HG03469 (cell line): ENCODE data around the gene ACACA.
"Not testable (repeated sequence)": the region's sequence is repeated elsewhere in the genome, so short reads cannot be mapped to it uniquely, and the experiment has no call there.

Experiments used
- ATAC-seq: cut with Tn5 transposase; IDR thresholded peaks from one replicate; pipeline ENCODE4 v1.9.1; 2021; ENCODE audit warnings: mild to moderate bottlenecking, moderate library complexity, moderate number of reproducible peaks; ENCODE audit not compliant: unreplicated experiment

ACACA gene

DNA sequence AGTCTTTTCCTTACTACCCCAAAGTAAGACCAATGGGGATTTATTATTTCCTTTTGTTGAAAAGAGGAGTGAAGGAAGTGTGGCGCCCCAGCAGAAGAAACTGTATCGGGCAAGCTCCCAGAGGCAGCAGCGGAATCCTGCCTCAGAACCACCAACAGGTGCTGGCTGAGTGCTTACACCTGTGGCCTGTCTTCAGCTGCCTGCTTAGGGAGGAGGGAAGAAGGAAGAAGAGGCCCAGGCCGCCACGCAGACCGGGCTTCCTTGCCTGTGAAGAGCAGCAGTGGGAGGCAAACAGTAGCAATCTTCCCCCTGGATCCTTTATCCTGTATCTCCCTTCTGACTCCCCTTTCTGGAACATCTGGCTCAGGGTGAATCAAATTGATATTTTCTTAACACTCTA, 323.2 kb downstream of the ACACA start:
- no peak for ATAC-seq

DNA sequence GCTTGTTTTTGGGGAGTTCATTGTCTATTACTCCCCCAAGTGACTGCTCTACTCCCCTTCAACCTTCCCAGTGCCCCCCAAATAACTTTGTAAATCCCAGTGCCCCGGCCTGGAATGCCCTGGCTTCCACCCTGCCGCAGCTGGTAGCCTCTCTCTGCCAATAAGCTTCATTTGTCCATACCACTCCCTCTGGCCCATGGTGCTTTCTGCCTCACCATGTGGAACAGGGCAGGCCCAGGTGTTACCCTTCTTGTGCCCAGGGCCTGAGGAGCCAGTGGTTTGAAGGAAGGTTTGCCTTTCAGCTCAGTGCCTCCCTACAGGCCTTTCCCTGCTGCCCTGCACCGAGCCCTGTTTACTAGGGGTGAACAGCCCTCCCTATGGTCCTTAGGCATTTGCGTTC, 323.7 kb downstream of the ACACA start:
- ATAC-seq = no peak

DNA sequence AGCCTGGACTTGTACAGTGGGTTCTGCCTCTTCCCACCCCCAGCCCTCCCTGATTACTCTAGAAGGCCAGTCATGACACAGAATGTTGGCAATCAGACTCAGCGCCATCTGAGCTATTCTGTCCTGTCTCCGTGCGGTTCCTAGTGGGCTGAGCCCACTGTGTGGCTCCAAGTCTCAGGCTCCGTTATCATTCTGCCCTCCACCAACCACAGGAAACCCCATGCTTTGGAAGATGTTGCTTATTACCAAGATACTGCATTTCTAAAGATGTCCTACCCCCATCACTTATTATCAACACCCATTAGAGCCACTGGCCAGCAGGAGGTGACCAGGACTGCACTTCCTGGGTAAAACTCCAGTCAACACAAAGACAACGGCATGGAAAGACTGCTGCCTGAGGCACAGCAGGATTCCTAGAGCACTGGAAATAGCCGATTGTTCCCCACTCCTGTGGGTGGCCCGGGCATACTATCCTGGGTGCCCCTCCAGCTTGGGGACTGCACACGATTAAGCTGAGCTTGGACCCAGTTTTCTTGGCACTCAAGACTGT, 324.2 kb downstream of the ACACA start:
- no peak for ATAC-seq

DNA sequence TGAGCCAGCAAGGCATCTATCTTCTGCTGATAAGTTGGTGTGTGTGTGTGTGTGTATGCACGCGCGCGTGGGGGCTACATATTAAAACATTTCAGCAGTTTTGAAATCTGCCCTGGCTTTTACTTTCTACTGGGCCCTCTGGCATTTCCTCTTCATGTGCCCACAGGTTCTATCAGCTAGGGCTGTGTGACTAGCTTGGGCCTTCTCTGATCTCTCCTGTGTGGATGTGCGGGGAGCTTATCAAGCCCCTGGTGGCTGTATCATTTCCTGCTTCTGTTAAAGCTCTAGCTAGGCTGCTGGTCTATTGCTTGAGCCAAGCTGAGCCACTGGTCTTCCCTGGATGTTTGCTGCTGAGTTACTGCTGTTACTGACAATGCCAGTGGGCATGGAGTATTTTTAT, 325.3 kb downstream of the ACACA start:
- ATAC-seq = no peak

DNA sequence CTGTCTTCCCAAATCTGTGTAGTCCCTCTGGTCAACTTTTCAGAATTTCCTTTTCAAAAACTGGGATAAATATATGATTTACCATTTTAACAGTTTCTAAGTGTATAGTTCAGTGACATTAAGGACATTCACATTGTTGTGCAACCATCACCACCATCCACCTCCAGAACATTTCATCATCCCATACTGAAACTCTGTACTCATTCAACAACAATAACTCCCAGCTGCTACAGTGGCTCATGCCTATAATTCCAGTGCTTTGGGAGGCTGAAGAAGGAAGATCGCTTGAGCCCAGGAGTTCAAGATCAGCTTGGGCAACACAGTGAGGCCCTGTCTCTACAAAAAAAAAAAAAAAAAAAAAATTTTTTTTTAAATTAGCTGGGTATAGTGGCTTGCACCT, 326.9 kb downstream of the ACACA start:
- ATAC-seq = no peak

DNA sequence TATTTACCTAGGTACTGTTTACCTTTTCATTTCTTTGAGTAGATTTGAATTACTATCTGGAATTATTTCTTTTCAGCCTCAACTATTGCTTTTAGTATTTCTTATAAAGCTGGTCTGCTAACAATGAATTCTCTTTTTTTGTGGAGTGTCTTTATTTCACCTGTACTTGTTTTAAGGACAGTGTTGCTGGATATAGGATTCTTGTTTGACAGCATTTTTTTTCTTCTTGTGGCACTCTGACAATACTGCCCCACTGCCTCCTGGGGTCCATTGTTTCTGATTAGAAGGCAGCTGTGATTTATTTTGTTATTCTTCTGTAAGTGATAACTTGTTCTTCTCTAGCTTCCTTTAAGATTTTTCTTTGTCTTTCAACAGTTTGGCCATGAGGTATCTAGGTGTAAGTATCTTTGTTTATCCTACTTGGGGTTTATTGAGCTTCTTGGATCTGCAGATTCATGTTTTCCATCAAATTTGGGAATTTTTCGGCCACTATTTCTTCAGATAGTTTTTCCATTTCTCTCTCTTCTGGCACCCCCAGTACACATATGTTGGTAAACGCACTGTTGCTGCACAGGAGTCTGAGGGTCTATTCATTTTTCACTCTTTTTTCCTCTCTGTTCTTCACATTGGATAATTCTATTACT, 327.4 kb downstream of the ACACA start:
- no peak for ATAC-seq

DNA sequence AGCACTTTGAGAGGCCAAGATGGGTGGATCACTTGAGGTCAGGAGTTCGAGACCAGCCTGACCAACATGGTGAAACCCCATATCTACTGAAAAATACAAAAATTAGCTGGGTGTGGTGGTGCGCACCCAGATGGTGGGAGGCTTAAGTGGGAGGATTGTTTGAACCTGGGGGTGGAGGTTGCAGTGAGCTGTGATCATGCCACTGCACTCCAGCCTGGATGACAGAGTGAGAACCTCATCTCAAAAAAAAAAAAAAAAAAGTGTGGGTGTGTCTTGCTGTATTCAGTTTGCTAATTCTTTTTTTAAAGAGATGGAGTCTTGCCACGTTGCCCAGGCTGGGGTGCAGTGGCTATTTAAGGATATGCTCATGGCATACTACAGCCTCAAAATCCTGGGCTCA, 333.2 kb downstream of the ACACA start:
- ATAC-seq = not testable (repeated sequence)

DNA sequence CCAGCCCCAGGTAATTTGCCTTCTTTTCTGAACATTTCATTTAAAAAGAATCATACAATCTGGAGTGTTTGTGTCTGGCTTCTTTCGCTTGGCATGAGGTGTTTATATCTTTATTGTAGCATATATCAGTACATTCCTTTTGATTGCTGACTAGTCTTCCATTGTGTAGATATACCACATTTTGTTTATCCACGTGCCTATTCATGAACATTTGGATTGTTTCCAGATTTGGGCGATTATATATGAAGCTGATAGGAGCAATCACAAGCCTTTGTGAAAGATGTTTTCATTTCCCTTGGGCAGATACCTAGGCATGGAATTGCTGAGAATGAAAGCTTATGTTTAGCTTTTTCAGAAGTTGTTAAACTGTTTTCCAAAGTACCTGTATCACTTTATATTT, 337.5 kb downstream of the ACACA start:
- no peak for ATAC-seq

DNA sequence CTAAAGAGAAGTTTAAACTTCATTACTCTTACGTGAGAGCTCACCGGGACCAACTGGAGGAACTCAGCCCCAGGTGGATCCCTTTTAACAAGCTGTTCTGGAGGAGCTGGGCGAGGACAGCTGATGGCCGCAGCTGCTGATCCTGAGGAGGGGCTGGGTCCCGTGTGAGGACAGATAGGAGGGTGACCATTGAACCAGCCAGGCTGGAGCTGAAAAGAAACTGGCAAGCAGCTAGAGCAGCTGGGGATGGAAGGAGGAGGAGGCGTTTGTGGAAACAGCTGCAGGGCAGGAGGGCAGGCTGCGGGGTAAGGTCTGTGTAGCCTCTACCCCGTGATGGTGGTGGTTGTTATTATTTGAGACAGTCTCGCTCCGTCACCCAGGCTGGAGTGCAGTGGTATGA, 338.4 kb downstream of the ACACA start:
- no peak for ATAC-seq

DNA sequence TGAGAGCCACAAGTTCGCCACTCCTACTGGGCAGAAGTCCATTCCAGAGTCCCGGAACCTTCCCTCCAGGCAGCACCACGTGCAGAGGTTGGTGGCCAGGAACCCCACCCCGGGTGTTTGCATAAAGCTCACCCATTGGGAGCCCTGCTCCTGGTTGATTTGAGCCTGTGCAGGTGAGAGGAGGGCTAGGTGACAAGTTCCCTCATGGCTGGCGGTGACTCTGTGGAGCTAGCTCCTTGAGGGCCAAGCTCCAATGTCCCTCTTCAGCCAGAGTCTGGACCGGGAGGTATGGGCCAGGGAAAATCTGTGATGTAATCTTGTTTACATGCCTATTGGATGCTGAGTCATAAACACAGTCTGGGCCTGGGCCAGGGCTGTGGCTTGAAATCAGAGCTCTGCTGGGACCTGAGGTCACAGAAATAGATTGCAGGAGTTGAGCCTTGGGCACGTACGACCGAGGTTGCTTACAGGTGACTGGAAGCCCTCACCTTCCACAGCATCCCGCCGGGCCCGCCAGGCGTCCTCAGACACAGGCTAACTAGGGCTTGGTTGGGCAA, 339.0 kb downstream of the ACACA start:
- no peak for ATAC-seq

DNA sequence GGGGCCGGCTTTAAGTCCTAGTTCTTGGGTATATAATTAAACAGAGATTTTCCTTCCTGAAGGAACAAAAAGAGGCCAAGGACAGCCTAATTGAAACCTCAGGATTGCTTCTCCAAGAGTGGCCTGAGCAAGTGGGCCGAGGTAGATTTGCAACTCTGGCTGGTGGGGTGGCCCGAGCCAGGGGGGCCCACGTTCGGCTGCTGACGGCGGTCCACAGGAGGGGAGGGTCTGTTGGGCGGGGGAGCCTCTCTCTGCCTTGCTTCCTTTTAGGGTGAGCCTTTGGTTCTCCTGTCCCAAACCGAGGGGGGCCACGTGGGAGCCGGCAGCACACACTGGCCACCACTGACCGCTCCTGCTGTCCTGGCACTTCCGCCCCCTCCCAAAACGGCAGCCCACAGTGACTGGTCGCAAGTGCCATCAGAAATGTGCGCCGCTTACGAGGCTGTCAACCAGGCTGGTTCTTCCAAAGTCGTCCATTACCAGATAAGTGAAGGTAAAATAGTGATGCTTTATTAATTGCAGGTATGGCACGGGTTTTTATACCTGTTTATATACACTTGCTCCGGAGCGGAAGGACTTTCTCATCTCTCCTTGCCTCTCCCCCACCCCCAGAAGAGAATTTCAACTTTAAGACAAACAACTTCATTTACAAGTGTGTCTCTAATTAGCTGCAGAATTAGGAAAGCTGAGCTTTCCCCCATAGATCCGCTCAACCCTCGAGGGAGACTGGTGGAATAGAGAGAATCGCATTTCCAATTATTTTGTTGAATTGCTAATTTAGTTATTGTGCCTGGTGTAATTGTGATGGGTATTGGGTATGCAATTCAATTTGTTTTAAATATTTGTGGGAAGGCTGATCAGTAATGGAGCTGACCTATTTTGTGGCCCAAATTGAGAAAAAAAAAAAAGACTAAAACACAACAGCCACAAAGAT, 340.0 kb downstream of the ACACA start:
- no peak for ATAC-seq

DNA sequence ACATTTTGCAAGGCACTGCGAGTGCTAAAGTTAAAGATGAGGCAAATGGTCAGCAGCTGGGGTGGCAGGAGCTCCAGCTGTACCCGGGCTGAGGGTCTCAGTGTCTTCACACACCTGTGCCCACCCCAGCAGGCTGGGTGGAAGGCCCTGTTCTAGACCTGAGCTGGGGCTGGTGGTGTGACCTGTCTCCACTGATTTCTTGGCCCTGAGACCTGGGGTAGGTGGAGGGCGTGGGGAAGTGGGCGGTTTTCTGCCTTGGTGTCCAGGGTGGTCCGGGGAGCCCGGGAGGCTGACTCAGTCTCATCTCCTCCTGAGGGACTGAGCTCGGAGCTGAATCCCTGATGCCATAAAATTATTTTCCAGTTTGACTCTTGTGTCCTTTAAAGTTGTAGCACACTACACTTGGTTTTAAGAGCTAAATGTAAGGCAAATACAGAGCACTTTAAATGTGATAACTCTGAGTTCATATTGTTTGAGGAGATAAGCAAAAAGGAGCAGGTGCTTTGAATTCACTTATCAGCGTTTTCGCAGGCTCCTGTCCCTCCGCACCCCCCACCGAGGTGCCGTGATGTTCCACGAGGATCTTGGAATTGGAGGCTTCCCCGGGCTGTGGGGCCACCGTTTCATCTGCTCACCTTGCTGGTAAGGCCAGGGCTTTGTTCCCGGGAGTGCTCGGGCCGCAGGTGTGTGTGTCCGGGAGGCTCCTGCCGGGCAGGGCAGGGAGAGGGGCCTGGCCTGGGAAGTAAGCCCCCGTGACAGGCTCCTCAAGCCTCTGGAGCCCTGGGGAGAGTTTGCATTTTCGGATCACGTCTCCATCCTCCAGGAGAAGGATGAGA, 340.9 kb downstream of the ACACA start:
- ATAC-seq = no peak

DNA sequence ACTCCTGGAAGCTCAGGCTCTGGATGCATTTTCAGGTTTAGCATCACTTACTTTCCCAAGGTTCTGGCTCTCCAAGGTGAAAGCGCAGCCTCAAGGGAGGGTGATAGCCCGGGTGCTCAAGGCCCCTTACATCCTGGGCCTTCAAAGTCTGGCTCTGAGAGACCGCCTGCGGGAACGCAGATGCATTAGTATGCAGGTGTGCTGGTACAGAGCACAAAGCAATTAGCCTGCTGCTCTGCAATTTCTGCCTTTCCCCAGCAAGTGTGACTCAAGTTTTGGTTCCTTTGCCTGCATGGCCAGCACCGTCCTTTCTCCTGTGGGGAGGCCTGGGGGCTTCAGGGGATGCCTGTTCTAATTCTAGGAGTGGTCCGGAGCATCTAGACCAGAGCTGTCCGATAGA, 341.7 kb downstream of the ACACA start:
- ATAC-seq = no peak

DNA sequence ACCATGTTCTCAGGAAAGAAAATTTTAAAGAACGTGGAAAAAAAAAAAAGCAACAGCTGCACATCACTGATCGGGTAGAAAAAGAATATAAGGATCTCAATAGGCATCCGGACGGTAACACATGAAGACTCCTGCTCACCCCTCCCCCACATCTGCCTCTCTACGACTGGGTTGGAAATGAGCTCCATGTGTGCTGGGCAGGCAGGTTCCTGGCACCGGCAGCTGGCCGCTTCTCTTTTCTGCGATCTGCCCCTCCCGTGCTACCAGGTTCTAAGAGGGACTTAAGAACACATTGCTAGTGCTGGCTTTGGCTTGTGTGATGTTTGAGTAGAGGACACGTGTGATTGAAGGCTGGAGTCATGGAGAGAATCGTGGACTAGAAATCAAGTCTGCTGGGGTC, 342.4 kb downstream of the ACACA start:
- no peak for ATAC-seq

DNA sequence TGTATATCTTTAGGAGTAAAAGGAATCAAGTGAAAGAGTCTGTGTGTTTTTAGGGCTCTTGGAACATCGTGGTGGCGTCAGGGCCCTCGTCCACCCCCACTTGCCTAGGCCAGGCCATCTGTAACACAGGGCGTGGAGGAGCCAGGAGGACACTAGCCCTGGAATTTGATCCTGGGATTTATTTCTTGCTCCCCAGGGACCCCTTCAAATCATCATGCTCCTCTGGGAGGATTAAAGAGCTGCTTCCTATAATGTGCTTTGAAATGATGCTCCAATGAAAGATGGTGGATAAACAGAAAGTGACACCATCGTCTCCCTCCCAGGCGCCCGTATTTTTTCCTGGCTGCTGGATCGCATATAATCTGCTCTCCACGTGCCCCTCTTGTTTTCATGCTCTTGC, 344.6 kb downstream of the ACACA start:
- ATAC-seq = no peak

DNA sequence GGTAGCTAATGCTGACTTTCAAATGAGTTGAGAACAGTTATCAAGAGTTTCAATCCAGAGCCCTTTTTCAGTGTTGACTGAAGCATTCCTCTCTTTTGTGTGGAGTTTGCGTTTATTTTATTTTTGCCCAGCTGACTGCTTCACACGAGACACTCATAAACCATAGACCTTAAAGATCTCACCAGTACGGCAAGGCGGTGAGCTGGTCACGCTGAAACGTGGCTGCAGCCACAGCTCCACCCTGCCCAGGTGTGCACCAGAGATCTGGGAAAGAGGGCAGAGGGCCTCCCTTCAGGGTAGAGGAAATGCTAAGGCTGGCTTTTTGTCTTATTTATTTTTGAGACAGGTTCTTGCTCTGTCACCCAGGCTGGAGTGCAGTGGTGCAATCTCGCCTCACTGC, 345.7 kb downstream of the ACACA start:
- ATAC-seq = no peak

DNA sequence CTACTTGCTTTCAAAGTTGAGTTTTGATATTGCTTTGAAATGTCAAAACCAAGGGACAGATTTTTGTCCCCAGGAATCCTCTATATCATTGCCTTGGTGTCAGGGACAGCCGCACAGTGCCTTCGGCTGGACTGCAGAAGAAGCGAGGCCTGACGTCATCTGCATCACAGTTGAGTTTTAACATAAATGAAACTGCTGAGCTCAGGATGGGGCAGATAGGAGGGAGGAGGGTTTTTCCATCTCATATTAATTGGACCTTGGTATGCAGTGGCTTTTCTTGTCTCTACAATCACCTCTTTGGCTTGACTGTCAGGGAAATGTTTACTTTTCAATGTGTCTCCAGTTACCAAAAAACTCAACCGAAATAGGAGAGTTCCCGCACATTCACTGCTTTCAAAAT, 346.5 kb downstream of the ACACA start:
- no peak for ATAC-seq

DNA sequence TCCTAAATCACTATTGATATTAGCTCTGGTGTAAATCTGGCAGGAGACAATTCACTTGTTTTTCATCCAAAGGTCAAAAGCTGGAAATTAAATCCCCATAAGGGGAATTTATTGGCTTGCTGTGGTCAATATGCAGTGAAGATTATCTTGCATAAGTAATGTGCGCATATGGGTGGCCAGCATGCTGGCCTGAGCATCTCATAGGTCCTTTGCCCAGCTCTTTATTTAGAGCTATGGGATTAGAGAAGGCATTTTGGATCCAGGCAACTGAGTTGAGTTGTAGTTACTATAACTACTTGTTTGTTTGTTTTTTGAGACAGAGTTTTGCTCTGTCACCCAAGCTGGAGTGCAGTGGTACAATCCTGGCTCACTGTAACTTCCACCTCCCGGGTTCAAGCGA, 347.1 kb downstream of the ACACA start:
- ATAC-seq = no peak

DNA sequence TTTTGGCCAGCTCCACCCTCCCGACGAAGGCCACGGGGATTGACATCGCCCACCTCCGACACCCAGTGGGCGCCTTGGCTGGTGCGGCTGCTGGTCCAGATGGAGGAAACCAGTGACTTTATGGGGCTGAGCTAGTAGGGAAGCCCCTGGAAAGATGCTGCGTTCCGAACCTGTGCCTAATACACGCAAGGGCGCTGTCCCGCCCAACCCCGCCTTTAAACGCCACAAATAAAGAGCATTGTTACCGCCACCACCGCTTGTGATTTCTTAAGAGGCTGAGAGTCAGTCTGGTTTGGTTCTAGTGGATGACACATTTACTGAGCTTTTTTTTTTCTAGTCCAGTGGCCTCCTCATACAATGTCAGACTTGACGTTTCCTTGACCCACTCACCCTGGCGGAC, 350.0 kb downstream of the ACACA start:
- ATAC-seq = no peak

DNA sequence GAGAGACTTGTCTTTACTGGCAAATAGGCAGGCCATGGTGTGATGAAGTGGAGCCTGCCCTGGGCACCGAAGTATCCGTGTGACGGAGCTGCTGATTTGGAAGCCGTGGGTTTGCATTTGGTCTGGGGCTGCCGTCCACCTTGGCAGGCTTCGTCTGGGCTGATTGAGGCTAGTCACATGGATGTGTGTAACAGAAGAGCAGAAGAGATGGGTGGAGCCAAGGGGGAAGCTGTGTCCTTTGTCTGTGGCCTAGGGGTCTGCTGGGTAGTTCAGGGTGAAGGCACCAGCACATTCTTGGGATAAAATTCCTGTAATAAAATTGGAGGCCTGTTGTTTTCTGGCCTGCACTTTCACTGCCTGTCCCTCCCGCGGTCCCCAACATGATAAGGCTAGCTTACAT, 351.7 kb downstream of the ACACA start:
- no peak for ATAC-seq

DNA sequence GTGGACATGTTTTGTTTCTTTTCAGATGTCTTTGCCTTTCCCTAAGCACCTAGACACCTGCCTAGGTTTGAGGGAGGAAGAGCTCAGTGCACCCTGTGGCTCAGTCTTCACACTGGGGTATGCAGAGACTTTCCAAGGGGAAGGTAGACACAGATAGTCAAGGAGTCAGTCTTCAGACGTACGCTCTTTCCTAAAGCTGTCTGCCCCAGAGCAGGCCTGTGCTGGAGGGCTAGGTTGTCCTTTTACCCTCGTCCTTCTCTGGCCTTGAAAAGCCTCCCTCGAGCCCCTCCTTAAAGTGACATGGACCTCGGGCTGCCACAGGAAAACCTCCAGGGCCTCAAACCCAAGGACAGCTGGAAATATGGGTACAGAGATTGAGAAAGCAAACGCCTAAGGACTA, 354.2 kb downstream of the ACACA start:
- no peak for ATAC-seq
